MCF 10A (cell line): Measurements from ENCODE around the gene RPAP2. TPM values are rescaled to one million over a fixed set of nuclear protein-coding genes. Genes with fewer than 3 reads are reported as not detected.
"Not testable (repeated sequence)": the region's sequence is repeated elsewhere in the genome, so short reads cannot be mapped to it uniquely, and the experiment has no call there.

Source experiments
- BruUV-seq: library from RNA; stranded (reverse); fragments of 400-500 nt; replicated peaks from 2 replicates; lab custom pipeline; 2021; lab: Mats Ljungman, UMichigan
- CTCF ChIA-PET: fragments of 300-600 bp; sonication (Branson Sonifier 250); formaldehyde crosslinking; extraction: SDS; loops from one replicate; lab custom pipeline; 2021; ENCODE audit warnings: antibody characterized with exemption, inconsistent platforms; lab: Yijun Ruan, JAX
- POLR2A ChIA-PET: fragments of 300-600, 350-650 bp; sonication (Branson Sonifier 250); formaldehyde crosslinking; extraction: SDS; loops from one replicate; lab custom pipeline; 2020; ENCODE audit warnings: antibody characterized with exemption, inconsistent platforms; lab: Yijun Ruan, JAX
- DNase-seq: peaks from one replicate; pipeline ENCODE4 v3.0.0-alpha.2; 2018; ENCODE audit not compliant: unreplicated experiment
- H3K27ac Mint-ChIP-seq: one replicate; pipeline ENCODE4 v1.8.0; 2022; ENCODE audit warnings: mild to moderate bottlenecking, low read depth, mixed read lengths; ENCODE audit not compliant: unreplicated experiment
- H3K27me3 Mint-ChIP-seq: one replicate; pipeline ENCODE4 v1.8.0; 2022; ENCODE audit warnings: mixed read lengths; ENCODE audit not compliant: insufficient read depth, unreplicated experiment
- H3K36me3 Mint-ChIP-seq: one replicate; pipeline ENCODE4 v1.8.0; 2022; ENCODE audit warnings: mild to moderate bottlenecking, moderate library complexity, mixed read lengths; ENCODE audit not compliant: insufficient read depth, unreplicated experiment
- H3K4me1 Mint-ChIP-seq: one replicate; pipeline ENCODE4 v1.8.0; 2022; ENCODE audit warnings: mixed read lengths; ENCODE audit not compliant: insufficient read depth, unreplicated experiment
- H3K4me3 Mint-ChIP-seq: one replicate; pipeline ENCODE4 v1.8.0; 2022; ENCODE audit warnings: mild to moderate bottlenecking, moderate library complexity, mixed read lengths; ENCODE audit not compliant: unreplicated experiment
- H3K9me3 Mint-ChIP-seq: one replicate; pipeline ENCODE4 v1.8.0; 2022; ENCODE audit warnings: mixed read lengths; ENCODE audit not compliant: unreplicated experiment
- intact Hi-C: fragments of 100-400 bp; cut with micrococcal nuclease; formaldehyde crosslinking; loops from 2 replicates; pipeline ENCODE4 v1.14.1; 2022
- total RNA-seq: library from RNA; stranded (reverse); gene quantifications from 2 replicates; pipeline ENCODE4 v1.2.3, GENCODE V29; 2022
- TF ChIP-seq, protein P1 (sequence below): fragments of 200-600 bp; IDR thresholded peaks from one replicate; pipeline ENCODE4 v1.8.0; 2022; ENCODE audit warnings: antibody characterized with exemption, mild to moderate bottlenecking; ENCODE audit not compliant: unreplicated experiment

RPAP2 gene
- total RNA-seq, 1 experiment from 2014 or later, result 26.2 TPM

DNA sequence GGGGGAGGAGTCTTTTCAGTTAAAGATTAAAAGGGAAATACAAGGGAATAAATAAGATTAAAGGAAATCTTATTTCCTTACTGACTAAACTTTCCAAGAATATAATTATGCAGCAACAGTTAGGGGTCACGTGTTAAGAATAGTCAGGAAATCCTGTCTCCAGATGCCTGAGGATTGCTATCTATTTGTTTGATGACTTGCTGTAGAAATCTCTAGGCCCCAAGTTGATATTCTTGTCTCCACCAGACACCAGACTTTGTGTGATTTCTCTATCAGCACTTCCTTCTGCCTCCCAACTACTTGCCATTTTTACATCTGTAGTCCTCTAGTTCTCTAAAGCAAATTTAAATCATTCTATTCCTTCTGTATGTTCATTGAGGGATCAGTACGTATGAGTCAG, 77.5 kb downstream of the RPAP2 start:
- intact Hi-C loops, result no loop called here
- Mint-ChIP-seq H3K27me3 (no peaks in the 10 kb centered on the region), H3K27ac (no peak overlapping the region), H3K4me1 (no peaks in the 10 kb centered on the region), H3K36me3 (peaks cover 17% of the 10 kb centered on the region), H3K4me3 (no peak overlapping the region), H3K9me3 (no peaks in the 10 kb centered on the region)
- TF ChIP-seq, protein P1, sequence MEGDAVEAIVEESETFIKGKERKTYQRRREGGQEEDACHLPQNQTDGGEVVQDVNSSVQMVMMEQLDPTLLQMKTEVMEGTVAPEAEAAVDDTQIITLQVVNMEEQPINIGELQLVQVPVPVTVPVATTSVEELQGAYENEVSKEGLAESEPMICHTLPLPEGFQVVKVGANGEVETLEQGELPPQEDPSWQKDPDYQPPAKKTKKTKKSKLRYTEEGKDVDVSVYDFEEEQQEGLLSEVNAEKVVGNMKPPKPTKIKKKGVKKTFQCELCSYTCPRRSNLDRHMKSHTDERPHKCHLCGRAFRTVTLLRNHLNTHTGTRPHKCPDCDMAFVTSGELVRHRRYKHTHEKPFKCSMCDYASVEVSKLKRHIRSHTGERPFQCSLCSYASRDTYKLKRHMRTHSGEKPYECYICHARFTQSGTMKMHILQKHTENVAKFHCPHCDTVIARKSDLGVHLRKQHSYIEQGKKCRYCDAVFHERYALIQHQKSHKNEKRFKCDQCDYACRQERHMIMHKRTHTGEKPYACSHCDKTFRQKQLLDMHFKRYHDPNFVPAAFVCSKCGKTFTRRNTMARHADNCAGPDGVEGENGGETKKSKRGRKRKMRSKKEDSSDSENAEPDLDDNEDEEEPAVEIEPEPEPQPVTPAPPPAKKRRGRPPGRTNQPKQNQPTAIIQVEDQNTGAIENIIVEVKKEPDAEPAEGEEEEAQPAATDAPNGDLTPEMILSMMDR, result no peak
- POLR2A ChIA-PET, result no interaction called here
- CTCF ChIA-PET, result interaction anchor here (0.7 kb wide), 1 partner anchor 60 kb away, joined by 3 read pairs; no protein-coding TSS in a partner anchor
- DNase-seq, result no peak
- BruUV-seq, result no TSS peak

GRCh38 chr1:92377991-92378390, 79.1 kb downstream of the RPAP2 start:
- H3K4me1 Mint-ChIP-seq, H3K27ac Mint-ChIP-seq, intact Hi-C loops, H3K9me3 Mint-ChIP-seq, BruUV-seq, DNase-seq, H3K27me3 Mint-ChIP-seq, H3K4me3 Mint-ChIP-seq: not testable (repeated sequence)
- CTCF ChIA-PET, result interaction anchor here (0.7 to 1.0 kb wide), 3 partner anchors 24 to 251 kb away, joined by 3 read pairs; no protein-coding TSS in a partner anchor
- H3K36me3 Mint-ChIP-seq, result peaks cover 21% of the 10 kb centered on the region
- POLR2A ChIA-PET, result interaction anchor here (0.5 to 0.8 kb wide), 3 partner anchors 59 to 415 kb away, joined by 3 to 5 read pairs (median 3); no protein-coding TSS in a partner anchor

DNA sequence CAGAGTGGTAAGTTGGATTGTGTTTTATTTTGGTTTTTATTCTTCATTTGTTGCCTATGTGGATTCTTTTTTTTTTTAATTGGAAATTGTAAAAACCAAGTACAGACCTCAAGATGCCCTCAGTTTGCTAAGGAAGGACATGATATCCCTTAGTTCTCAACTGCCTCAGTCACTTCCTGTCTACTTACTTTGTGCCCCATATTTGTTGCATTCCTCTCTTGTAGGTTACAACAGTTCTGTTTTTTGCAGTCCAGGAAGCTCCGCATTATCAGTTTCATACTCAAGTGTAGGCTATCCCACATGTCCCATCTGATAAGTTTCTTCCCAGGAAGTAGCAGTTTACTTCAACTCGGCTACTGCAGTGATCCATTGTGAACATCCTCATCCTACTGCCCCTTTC, 82.0 kb downstream of the RPAP2 start:
- POLR2A ChIA-PET, result no interaction called here
- no TSS peak for BruUV-seq
- Mint-ChIP-seq H3K27ac (no peak overlapping the region), H3K27me3 (no peaks in the 10 kb centered on the region), H3K4me1 (no peaks in the 10 kb centered on the region), H3K9me3 (peaks cover under 1% of the 10 kb centered on the region), H3K4me3 (no peak overlapping the region), H3K36me3 (peaks cover 28% of the 10 kb centered on the region)
- TF ChIP-seq, protein P1, result no peak
- CTCF ChIA-PET, result interaction anchor here (0.6 kb wide), 1 partner anchor 13 kb away, joined by 3 read pairs; no protein-coding TSS in a partner anchor
- no peak for DNase-seq
- intact Hi-C loops, result no loop called here

GRCh38 chr1:92393966-92394365, 95.1 kb downstream of the RPAP2 start:
- BruUV-seq, DNase-seq, H3K4me3 Mint-ChIP-seq, H3K27me3 Mint-ChIP-seq, POLR2A ChIA-PET, CTCF ChIA-PET, H3K27ac Mint-ChIP-seq, H3K4me1 Mint-ChIP-seq, intact Hi-C loops: not testable (repeated sequence)
- peaks cover 10% of the 10 kb centered on the region for H3K36me3 Mint-ChIP-seq
- H3K9me3 Mint-ChIP-seq, result peaks cover 24% of the 10 kb centered on the region

DNA sequence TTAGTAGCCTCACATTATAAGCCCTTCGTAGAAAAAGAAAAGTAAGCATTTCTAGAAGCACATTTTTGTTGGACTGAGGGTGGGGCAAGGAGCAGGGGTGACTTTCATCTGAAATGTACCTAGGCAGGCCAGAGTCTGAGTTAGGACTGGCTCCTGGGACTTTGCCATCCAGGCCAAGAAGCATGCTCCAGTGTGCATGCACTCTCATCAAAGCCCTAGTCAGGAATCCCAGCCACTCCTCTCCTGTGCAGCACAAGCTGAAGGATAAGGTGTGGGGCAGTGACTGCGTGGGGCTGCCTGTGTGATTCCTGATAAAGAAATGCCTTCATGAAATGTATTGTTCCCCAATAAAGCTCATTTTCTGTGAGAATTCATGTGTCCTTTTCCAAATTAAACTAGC, 99.7 kb downstream of the RPAP2 start:
- intact Hi-C loops, result no loop called here
- DNase-seq, result no peak
- TF ChIP-seq, protein P1, result no peak
- no peaks in the 10 kb centered on the region for H3K4me1 Mint-ChIP-seq
- H3K27me3 Mint-ChIP-seq, result no peaks in the 10 kb centered on the region
- no peak overlapping the region for H3K4me3 Mint-ChIP-seq
- BruUV-seq, result no TSS peak
- ChIA-PET CTCF (interaction anchor here (0.9 kb wide), 1 partner anchor 198 kb away, joined by 3 read pairs; no protein-coding TSS in a partner anchor), POLR2A (no interaction called here)
- no peaks in the 10 kb centered on the region for H3K9me3 Mint-ChIP-seq
- no peaks in the 10 kb centered on the region for H3K36me3 Mint-ChIP-seq
- no peak overlapping the region for H3K27ac Mint-ChIP-seq
